H9 (cell line): ENCODE data around the gene C19orf85. TPM values are rescaled to one million over a fixed set of nuclear protein-coding genes. Genes with fewer than 3 reads are reported as not detected.
A peak's percentile ranks its signal among the peaks of the same experiment; 100 is the strongest.

Source experiments
- DNase-seq: peaks from one replicate; pipeline ENCODE4 v3.0.0-alpha.2; 2017
- H2AFZ ChIP-seq: one replicate; pipeline ENCODE4 v1.6.1; 2013; ENCODE audit warnings: mild to moderate bottlenecking, low read length, control low read depth, moderate library complexity
- H2AK5ac ChIP-seq: 2 replicates; pipeline ENCODE4 v1.6.1; 2013; ENCODE audit warnings: low read length, control low read depth, mixed read lengths; ENCODE audit not compliant: insufficient read length
- H2BK120ac ChIP-seq: one replicate; pipeline ENCODE4 v1.6.1; 2013; ENCODE audit warnings: low read depth, mild to moderate bottlenecking, low read length, control low read depth, inconsistent platforms; ENCODE audit not compliant: poor library complexity, severe bottlenecking
- H2BK12ac ChIP-seq: 2 replicates; pipeline ENCODE4 v1.6.1; 2013; ENCODE audit warnings: low read length, control low read depth, mixed read lengths, low read depth; ENCODE audit not compliant: insufficient read length
- H2BK15ac ChIP-seq: 2 replicates; pipeline ENCODE4 v1.6.1; 2013; ENCODE audit warnings: low read depth, low read length, control low read depth
- H2BK20ac ChIP-seq: one replicate; pipeline ENCODE4 v1.6.1; 2013; ENCODE audit warnings: low read depth, mild to moderate bottlenecking, low read length, control low read depth, inconsistent platforms; ENCODE audit not compliant: poor library complexity, severe bottlenecking
- H2BK5ac ChIP-seq: 2 replicates; pipeline ENCODE4 v1.6.1; 2013; ENCODE audit warnings: low read length, control low read depth, mixed read lengths; ENCODE audit not compliant: insufficient read length
- H3K14ac ChIP-seq: 2 replicates; pipeline ENCODE4 v1.6.1; 2013; ENCODE audit warnings: low read length, control low read depth; ENCODE audit not compliant: insufficient read depth
- H3K18ac ChIP-seq: 2 replicates; pipeline ENCODE4 v1.6.1; 2013; ENCODE audit warnings: low read depth, mild to moderate bottlenecking, mixed read lengths, low read length, control low read depth; ENCODE audit not compliant: insufficient read length
- H3K23ac ChIP-seq: 2 replicates; pipeline ENCODE4 v1.6.1; 2013; ENCODE audit warnings: low read length, control low read depth, mixed read lengths, low read depth; ENCODE audit not compliant: insufficient read length
- H3K23me2 ChIP-seq: 2 replicates; pipeline ENCODE4 v1.6.1; 2013; ENCODE audit warnings: low read depth, mild to moderate bottlenecking, mixed read lengths, low read length, control low read depth; ENCODE audit not compliant: insufficient read length, poor library complexity, severe bottlenecking
- H3K27ac ChIP-seq: 2 replicates; pipeline ENCODE4 v1.5.1; 2013; ENCODE audit warnings: low read length, control low read depth, mixed read lengths, low read depth; ENCODE audit not compliant: insufficient read length
- H3K27me3 ChIP-seq: 2 replicates; pipeline ENCODE4 v1.6.1; 2013; ENCODE audit warnings: low read length, control low read depth, inconsistent platforms; ENCODE audit not compliant: insufficient read depth
- H3K4ac ChIP-seq: 2 replicates; pipeline ENCODE4 v1.6.1; 2013; ENCODE audit warnings: low read depth, mild to moderate bottlenecking, control low read depth, inconsistent platforms, low read length, moderate library complexity
- H3K4me1 ChIP-seq: 2 replicates; pipeline ENCODE4 v1.6.1; 2013; ENCODE audit warnings: low read length, control low read depth, inconsistent platforms; ENCODE audit not compliant: insufficient read depth
- H3K4me2 ChIP-seq: 2 replicates; pipeline ENCODE4 v1.6.1; 2013; ENCODE audit warnings: low read length, control low read depth, mixed read lengths; ENCODE audit not compliant: insufficient read length, insufficient read depth
- H3K56ac ChIP-seq: 2 replicates; pipeline ENCODE4 v1.6.1; 2013; ENCODE audit warnings: low read depth, mild to moderate bottlenecking, mixed read lengths, low read length, control low read depth; ENCODE audit not compliant: insufficient read length
- H3K79me1 ChIP-seq: 2 replicates; pipeline ENCODE4 v1.6.1; 2013; ENCODE audit warnings: low read depth, mild to moderate bottlenecking, moderate library complexity, low read length, control low read depth, inconsistent platforms; ENCODE audit not compliant: insufficient read depth, poor library complexity, severe bottlenecking
- H3K79me2 ChIP-seq: 2 replicates; pipeline ENCODE4 v1.6.1; 2013; ENCODE audit warnings: low read length, control low read depth, inconsistent platforms; ENCODE audit not compliant: insufficient read depth
- H3K9ac ChIP-seq: 2 replicates; pipeline ENCODE4 v1.6.1; 2013; ENCODE audit warnings: low read length, control low read depth, mixed read lengths; ENCODE audit not compliant: insufficient read length; ENCODE audit errors: extremely low read depth
- H3K9me3 ChIP-seq: one replicate; pipeline ENCODE4 v1.6.1; 2013; ENCODE audit warnings: low read depth, low read length, inconsistent platforms; ENCODE audit not compliant: control insufficient read depth
- H3T11ph ChIP-seq: one replicate; pipeline ENCODE4 v1.6.1; 2013; ENCODE audit warnings: mild to moderate bottlenecking, low read length, control low read depth, inconsistent platforms
- H4K20me1 ChIP-seq: one replicate; pipeline ENCODE4 v1.6.1; 2013; ENCODE audit not compliant: control insufficient read depth, insufficient read length, insufficient read depth
- H4K5ac ChIP-seq: 2 replicates; pipeline ENCODE4 v1.6.1; 2013; ENCODE audit warnings: low read depth, mild to moderate bottlenecking, mixed read lengths, low read length, control low read depth; ENCODE audit not compliant: insufficient read length
- H4K8ac ChIP-seq: replicated peaks from 2 replicates; pipeline ENCODE4 v1.6.1; 2013; ENCODE audit warnings: low read length, control low read depth, mixed read lengths, low read depth; ENCODE audit not compliant: insufficient read length
- H4K91ac ChIP-seq: 2 replicates; pipeline ENCODE4 v1.6.1; 2013; ENCODE audit warnings: low read depth, mild to moderate bottlenecking, moderate library complexity, mixed read lengths, low read length, control low read depth; ENCODE audit not compliant: insufficient read length
- H3K27ac Mint-ChIP-seq, 3 experiments: 2 replicates in 2 of 3; 3 replicates in 1 of 3; pipeline ENCODE4 v1.8.0; 2020 to 2021; ENCODE audit warnings: mixed read lengths in 3 of 3, mild to moderate bottlenecking in 1 of 3, moderate library complexity in 1 of 3
- H3K27me3 Mint-ChIP-seq: 2 replicates; pipeline ENCODE4 v1.8.0; 2021; ENCODE audit warnings: low read depth, mild to moderate bottlenecking, moderate library complexity, mixed read lengths
- H3K36me3 Mint-ChIP-seq, 3 experiments: 2 replicates in 2 of 3; 3 replicates in 1 of 3; pipeline ENCODE4 v1.8.0; 2020 to 2021; ENCODE audit warnings: low read depth in 3 of 3, mixed read lengths in 3 of 3; ENCODE audit not compliant: insufficient read depth in 1 of 3
- H3K4me1 Mint-ChIP-seq, 2 experiments: 2 replicates each; pipeline ENCODE4 v1.8.0; 2020; ENCODE audit warnings: mixed read lengths in 2 of 2
- H3K4me3 Mint-ChIP-seq, 2 experiments: 2 replicates in 1 of 2; 3 replicates in 1 of 2; pipeline ENCODE4 v1.8.0; 2020 to 2021; ENCODE audit warnings: mild to moderate bottlenecking in 2 of 2, mixed read lengths in 2 of 2, moderate library complexity in 1 of 2
- H3K9me3 Mint-ChIP-seq, 2 experiments: 2 replicates in 1 of 2; 3 replicates in 1 of 2; pipeline ENCODE4 v1.8.0; 2020; ENCODE audit warnings: mild to moderate bottlenecking in 2 of 2, mixed read lengths in 2 of 2, moderate library complexity in 1 of 2
- WGBS: extraction: QIAGEN DNeasy Blood & Tissue Kit; methylation state at CpG from one replicate; pipeline ENCODE4 v1.1.7; 2013; ENCODE audit warnings: missing lambda C conversion rate, low lambda C conversion rate, mixed read lengths; ENCODE audit not compliant: insufficient read length; ENCODE audit errors: extremely low coverage; 5-methylcytosine and 5-hydroxymethylcytosine counted together
- total RNA-seq: library from RNA; stranded (reverse); gene quantifications from 2 replicates; pipeline ENCODE4 v1.2.1, GENCODE V29; 2021
- TF ChIP-seq, protein P1 (sequence below): fragments of 200-600 bp; sonication (generic); conservative IDR thresholded peaks from 3 replicates; pipeline ENCODE4 v1.8.0; 2021; ENCODE audit warnings: antibody characterized with exemption, mild to moderate bottlenecking

Gene C19orf85
- total RNA-seq, 1 experiment from 2014 or later, result 1.2 TPM

- H3K18ac ChIP-seq, result no peak overlapping the region
- peaks cover 2% of the 10 kb centered on the region for H3K23me2 ChIP-seq
- no peak for DNase-seq
- H3K23ac ChIP-seq, result no peak overlapping the region
- Mint-ChIP-seq H3K27me3 (peaks cover 13% of the 10 kb centered on the region), H3K27ac (peak overlapping the region in 1 of 3 experiments; percentile 52; a peak in 1 of 7 replicates), H3K4me3 (peak overlapping the region in 1 of 2 experiments; percentile 10; a peak in 1 of 5 replicates), H3K9me3 (peaks cover 0 to 3% of the 10 kb centered on the region in 2 experiments; a peak in 1 of 5 replicates), H3K36me3 (peaks cover 0 to 2% (median 0%) of the 10 kb centered on the region in 3 experiments; a peak in 2 of 7 replicates), H3K4me1 (peaks cover 16 to 20% of the 10 kb centered on the region in 2 experiments)
- no peaks in the 10 kb centered on the region; the same call in 1 of the 2 replicates for H3K4me1 ChIP-seq
- no CpG with 5 or more reads among the region's 11 CpGs for WGBS
- H2BK15ac ChIP-seq, result no peak overlapping the region
- H3K9ac ChIP-seq, result no peak overlapping the region
- H3K79me2 ChIP-seq, result no peaks in the 10 kb centered on the region
- no peak overlapping the region for H2BK5ac ChIP-seq
- H2BK120ac ChIP-seq, result no peak overlapping the region
- H3K56ac ChIP-seq, result no peak overlapping the region
- H4K5ac ChIP-seq, result no peak overlapping the region
- H3K79me1 ChIP-seq, result no peaks in the 10 kb centered on the region
- H3T11ph ChIP-seq, result no peak overlapping the region
- H2BK12ac ChIP-seq, result no peak overlapping the region
- no peak overlapping the region for H2AFZ ChIP-seq
- no peak overlapping the region for H2AK5ac ChIP-seq
- H3K14ac ChIP-seq, result no peak overlapping the region
- H4K8ac ChIP-seq, result no peak overlapping the region
- H3K27ac ChIP-seq, result no peak overlapping the region
- H3K27me3 ChIP-seq, result no peaks in the 10 kb centered on the region
- TF ChIP-seq, protein P1, sequence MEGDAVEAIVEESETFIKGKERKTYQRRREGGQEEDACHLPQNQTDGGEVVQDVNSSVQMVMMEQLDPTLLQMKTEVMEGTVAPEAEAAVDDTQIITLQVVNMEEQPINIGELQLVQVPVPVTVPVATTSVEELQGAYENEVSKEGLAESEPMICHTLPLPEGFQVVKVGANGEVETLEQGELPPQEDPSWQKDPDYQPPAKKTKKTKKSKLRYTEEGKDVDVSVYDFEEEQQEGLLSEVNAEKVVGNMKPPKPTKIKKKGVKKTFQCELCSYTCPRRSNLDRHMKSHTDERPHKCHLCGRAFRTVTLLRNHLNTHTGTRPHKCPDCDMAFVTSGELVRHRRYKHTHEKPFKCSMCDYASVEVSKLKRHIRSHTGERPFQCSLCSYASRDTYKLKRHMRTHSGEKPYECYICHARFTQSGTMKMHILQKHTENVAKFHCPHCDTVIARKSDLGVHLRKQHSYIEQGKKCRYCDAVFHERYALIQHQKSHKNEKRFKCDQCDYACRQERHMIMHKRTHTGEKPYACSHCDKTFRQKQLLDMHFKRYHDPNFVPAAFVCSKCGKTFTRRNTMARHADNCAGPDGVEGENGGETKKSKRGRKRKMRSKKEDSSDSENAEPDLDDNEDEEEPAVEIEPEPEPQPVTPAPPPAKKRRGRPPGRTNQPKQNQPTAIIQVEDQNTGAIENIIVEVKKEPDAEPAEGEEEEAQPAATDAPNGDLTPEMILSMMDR, result no peak
- no peak overlapping the region for H4K91ac ChIP-seq
- no peak overlapping the region for H3K4me2 ChIP-seq
- H2BK20ac ChIP-seq, result no peak overlapping the region
- H3K4ac ChIP-seq, result no peak overlapping the region
- no peaks in the 10 kb centered on the region for H3K9me3 ChIP-seq
- no peaks in the 10 kb centered on the region for H4K20me1 ChIP-seq
These were observed 1.1 kb upstream of the C19orf85 start for GRCh38 chr19:55465460-55466240.
